SKM-1 (cell line): ENCODE results near the gene VSIR.

Source experiments
- DNase-seq: peaks from one replicate; lab custom pipeline; 2025; ENCODE audit not compliant: unreplicated experiment; lab: John Stamatoyannopoulos, UW

Gene VSIR

DNA sequence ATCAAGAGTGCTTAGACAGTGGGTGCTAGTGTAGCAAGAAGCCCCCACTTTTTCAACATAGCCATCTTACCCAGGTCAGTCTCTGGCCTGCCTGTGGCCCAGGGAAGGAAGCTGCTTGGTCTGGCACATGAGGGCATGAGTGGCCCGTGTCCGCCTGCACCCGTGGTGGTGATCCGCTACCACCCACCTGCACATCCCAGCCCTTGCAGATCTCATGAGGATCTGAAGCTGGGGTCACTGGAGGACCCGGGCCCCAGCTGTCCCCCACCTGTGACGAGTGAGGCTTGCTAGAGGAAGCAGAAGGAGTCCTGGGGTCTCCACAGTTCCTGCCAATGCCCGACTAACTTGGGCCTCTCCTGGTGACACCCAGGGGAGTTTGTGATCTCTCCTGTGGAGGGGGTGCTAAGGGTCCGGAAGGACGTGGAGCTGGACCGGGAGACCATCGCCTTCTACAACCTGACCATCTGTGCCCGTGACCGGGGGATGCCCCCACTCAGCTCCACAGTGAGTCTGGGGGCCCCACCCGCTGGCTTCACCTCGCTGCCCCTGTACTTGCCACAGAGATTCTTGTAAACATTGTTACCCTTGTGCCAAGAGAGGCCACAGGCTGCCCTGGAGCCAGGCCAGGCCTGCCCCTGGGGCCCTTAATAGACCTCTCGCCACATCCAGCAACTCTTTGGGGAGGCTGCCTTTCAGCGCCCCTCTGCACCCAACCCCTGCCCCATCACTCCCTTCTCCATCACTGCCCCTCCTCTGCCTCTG, 10.8 kb upstream of the VSIR start:
- DNase-seq: no peak

DNA sequence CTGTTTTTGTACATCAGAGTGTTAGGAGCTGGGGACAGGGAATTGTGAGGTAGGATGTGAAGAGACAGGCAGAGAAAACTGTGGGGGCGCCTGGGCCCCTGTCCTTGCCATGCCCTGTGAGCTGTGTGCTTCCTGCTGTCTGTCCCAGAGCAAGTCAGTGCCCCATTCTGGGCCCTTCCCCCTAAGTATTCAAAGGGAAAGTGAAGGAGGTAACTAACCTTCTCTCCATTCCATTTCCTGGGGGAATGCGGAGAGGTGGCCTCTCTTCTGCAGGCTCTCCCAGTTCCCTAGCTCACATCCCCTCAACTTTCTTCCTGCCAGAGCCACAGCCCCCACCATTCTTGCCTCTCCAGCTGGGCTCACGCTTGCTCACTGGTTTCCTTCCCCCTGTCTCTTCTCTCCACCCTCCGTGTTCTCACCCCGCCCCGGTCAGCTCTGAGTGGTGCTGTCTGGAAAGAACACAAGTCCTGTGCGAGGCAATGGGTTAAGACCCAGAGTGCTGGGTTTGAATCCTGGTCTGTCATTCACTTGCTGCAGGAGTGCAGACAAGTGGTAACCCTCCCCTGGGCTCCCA, 9.7 kb upstream of the VSIR start:
- no peak for DNase-seq

DNA sequence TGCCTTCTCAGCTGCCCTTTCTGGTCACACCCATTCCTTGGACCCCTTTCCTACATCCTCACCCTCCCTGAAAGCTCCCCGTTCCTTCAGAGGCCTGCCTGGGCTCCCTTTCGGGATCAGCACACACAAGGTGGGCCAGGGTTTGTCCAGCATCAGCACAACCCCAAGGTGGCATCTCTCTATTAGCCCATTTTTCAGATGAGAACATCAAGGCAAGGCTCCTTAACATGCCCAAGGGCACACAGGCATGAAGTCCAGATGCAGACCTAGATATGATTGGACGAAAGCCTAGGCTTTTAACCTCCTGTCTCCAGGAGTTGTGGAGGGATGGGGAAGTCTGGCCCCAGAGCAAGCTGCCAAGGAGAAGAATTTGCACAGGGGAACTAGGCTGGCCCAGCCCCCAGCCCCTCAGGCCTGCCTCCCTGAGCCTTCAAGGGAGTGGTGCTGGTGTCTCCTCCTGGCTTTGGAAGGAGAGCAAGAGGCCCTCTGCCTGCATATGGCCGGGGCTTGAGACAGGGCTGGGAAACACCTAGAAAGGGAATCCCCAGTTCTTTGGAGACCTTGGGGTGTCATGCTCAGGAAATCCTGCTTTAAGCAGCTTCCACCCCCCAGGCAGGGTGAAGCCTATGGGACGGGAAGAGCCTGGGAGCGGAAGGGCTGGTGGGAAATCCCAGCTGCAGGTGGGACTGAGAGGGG, 9.0 kb upstream of the VSIR start:
- no peak for DNase-seq

DNA sequence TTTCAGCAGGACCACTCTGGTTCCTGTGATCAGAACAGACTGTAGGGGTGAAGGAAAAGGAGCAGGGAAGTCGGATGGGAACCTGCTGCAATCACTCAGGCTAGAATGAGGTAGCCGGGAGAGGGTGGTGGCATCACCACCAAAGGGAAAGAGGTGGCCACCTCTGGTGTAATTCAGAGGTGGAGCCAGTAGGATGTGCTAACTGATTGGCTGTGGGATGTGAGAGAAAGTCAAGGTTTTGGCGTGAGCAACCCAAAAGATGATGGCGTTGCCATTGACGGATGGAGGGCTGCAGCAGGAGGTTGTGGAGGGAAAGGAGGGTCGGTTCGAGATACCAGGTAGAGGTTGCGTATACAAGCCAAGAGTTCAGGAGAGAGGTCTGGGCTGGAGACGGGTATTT, 7.4 kb upstream of the VSIR start:
- DNase-seq: no peak

DNA sequence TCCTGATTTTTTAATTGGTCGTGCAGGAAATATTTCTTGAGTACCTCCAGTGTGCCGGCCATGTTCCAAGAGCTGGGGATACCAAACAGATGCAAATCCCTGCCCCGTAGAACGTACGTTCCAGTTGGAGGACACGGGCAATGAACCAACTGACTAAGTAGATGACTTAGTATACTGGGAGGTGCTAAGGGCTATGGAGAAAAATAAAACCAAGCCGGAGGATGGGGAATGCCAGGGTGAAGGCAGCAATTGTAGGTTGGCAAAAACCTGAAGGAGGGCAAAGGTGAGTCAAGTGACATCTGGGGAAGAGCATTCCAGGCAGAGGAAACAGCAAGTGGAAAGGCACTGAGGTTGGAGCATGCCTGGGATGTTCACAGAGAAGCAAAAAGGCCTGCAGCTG, 6.8 kb upstream of the VSIR start:
- DNase-seq: no peak

DNA sequence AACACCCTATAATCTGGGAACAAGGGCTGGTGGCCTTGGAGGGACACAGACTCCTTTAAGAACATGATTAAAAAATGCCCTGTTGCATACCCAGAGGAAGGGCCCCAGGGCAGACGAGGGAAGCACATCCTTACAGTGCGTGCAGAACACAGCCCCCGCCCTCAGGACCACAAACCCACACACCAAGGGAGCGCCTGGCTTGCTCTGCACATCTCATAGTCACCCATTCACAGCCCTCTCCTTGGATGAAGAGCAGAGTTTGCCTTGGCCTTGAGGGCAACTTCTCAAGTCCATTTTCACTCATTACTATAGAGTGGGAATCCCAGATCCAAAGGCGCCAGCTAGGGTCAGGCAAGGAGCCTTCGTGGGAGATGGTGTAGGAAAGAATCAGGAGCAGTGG, 6.3 kb upstream of the VSIR start:
- no peak for DNase-seq

DNA sequence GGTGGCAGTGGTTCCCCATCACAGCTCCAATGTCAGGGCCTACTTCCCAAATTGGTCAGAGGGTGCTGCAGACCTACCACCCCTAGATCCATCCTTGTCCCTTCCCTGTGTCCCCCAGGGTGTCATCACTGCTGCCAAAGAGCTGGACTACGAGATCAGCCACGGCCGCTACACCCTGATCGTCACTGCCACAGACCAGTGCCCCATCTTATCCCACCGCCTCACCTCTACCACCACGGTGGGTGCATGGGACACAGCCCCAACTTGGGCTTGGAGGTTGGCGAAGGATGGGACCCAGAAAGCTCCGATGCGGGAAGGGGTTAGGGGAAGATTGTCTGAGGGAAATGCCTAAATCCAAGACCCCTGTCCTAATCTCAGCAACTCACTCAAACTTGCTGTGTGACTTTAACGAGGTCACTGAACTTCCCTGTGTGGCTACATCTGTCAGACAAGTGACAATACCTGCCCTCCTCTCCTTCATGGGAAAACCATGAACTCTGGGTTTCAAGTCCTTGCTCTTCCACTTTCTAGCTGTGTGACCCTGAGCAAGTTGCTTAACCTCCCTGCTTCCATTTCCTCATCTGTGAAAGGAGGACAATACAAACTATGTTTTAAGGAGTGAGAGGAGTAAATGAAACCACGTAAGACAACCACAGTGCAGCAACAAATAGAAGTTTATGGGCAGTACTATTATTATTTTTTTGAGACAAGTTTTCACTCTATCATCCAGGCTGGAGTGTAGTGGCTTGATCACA, 4.9 kb upstream of the VSIR start:
- no peak for DNase-seq

DNA sequence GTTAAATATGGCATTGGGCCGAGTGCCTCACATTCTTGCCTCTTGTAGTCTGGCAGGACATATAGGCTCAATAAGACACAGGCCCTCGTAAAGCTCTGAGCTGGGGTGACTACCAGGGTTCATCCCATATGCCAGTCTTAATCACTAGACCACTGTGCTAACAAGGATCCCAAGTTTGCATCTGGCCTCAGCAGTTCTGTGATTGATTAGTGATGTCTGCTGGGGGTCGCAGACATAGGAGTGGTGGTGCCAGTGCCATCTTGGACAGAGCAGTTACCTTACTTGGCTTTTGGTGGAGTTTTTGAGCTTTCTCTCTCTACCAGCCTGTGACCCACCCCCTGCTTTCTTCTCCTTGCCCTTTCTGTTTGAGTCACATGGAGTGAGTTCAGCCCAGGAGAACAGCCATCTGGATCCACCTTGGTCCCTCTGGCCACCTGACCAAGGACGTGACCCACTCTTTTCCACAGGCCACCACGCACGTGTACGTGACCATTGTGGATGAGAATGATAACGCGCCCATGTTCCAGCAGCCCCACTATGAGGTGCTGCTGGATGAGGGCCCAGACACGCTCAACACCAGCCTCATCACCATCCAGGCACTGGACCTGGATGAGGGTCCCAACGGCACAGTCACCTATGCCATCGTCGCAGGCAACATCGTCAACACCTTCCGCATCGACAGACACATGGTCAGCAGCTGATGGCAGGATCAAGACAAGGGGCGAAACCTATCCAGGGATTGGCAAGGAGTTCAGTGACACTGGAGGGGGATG, 4.1 kb upstream of the VSIR start:
- DNase-seq: no peak

DNA sequence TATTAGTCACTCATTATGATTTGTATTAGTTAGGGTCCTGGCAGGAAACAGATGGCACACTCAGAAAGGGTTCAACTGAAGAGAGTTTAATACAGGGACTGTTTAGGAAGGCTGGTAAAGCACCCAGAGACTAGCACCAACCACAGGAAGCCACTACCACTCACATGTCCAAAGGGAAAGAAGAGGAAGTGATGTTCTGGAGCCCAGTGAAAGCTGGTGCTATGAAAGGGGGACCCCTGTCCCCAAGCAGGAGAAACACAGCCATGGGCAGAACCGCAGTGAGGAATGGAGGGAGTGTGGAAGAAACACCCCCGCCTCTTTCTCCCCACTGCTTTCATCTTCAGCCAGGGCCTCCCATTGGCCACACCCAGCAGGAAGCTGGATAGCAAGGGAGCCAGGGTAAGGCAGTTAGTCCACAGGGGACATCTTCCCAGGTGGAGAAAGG, 3.2 kb upstream of the VSIR start:
- peak; percentile 66 for DNase-seq

DNA sequence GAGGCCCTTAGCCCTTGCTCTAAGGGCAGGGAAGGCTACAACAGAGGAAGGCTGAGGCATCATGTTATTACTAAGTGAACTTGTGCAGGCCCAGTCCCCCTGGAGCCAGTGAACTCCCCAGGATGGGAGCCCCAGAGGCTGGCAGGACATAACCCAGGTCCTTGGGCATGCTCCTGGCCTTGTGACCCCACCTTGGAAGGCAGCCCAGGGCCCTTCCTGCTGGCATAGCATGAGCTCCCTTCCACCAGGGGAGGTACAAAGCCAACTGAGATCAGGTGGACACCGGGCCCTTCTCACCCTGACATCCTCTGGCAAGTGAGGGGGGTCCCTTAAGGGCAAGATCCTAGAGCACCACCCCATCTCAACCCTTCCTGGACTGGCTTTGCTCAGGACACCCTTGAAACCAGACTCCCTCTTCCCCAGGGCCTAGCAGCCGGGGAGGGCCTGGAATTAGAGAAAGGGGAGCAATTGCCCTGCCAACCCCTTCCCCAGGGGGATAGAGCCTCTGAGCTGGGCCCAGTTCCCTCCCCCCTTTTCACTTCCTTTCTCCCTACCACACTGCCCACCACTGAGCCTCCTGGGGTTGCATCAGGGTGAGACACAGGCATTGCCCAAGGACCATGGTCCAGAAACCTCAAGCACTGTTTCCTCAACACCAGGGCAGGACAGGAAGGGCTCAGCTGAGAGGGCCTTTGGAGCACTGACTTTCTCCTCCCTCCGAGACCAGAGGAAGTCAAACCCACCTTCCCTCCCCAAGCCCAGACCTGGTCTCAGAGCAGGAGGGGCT, 1.8 kb upstream of the VSIR start:
- peak; percentile 95 for DNase-seq

DNA sequence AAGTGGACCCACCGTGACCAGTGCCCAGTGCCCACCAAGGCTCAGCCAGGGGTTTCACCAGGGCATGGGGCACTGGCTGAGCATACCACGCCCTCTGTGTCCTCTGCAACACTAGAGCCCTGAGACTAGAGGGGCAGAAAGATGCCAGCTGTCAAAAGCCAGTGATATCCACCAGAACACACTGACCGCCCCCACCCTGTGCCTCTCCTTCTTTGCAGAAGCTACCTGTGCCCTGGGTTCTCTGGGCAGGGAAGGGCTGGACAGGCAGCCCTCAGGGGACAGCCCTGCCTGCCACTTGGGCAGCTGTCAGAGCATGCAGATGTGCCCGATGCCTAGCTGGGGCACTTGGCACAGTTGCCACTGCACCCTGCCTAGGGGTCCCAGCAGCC, 494 bp downstream of the VSIR start:
- no peak for DNase-seq

DNA sequence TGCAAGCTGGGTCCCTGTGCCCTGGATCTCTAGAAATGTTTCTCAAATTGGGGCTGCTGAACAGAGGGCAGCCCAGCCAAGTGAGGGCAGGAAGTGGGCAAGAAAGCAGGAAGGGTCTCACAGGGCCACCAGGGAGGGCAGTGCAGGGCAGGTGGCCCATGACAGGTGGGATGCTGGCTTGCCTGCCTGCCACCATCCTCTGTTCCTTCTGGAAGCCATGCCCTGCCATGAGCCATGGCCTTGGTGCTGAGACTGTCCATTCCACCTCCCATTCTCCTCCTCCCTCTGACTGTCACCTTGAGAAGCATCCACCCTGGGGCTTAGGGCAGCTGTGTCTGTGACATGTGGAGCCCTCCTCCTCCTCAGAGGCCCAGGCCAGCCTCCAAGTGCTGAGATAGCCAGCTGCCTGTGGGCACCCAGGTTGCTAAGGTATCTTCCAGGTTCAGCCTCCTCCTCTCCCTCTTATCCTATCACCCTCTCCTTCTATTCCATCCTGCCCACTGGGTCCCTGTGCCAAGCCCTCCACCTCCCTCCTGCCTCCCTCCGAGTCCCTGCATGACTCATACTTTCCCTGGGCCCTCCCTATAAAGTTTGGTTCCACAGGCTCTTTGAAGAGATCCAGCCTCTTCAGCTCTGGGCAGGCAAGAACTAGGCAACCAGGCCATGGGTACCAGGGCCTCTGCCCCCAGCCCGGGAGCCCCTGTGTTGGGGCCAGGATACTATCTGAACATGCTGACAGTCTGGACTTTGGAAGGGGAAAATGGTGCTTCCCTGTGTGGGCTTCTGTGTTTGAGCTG, 1.3 kb downstream of the VSIR start:
- no peak for DNase-seq

DNA sequence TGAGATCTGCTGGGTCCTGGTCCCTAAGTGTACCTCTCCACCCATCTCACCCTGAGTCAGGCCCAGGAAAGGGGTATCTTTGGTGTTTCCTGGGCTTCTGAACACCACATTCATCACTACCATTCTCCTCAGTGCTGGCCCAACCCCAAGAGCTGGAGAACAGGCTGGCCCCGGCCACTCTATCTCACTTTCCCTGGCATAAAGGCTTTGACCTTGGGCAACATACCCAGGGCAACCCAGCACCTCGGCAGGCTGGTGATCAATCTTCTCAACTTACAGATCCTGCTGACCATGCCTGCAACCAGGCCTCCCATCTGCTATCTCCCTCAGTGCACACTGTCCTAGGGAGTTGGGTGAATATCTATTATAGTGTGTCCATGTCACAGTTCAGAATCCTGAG, 2.1 kb downstream of the VSIR start:
- DNase-seq: no peak

DNA sequence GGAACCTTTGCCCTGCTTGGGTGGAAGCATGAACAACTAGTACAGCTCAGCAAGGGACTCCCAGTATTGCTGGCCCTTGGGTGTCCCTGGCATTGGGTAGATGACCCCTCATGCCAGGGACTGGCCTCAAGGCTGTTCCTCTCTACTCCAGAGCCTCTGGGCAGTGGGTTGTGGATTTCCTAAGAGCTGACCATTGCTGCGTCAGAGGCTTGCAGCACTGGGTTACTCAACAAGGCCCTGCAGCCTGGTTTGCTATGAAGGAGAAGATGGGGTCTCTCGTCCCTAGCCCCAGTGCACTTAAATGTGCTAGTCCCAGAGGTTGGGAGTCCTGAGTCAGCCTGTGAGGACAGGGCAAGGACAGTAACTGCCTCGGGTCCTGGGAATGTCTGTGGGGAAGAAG, 2.5 kb downstream of the VSIR start:
- DNase-seq: no peak

DNA sequence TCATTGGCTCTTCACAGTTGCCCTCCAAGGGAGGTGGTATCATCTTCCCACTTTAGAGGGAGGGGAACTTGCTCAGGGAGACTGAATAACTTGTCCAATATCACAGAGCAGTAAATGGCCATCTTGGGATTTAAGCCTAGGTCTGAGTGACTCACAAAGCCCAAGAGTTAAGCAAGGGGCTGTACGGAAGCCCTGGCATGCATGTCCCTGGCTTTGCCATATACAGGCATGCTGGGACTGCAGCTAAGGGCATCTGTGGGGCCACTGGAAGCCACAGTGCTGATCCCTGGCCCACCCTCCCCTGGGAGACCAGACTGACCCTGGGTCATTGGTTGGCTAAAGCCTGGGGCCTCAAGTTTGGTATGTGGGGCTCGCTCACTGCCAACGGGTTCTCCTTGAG, 3.1 kb downstream of the VSIR start:
- DNase-seq: no peak

DNA sequence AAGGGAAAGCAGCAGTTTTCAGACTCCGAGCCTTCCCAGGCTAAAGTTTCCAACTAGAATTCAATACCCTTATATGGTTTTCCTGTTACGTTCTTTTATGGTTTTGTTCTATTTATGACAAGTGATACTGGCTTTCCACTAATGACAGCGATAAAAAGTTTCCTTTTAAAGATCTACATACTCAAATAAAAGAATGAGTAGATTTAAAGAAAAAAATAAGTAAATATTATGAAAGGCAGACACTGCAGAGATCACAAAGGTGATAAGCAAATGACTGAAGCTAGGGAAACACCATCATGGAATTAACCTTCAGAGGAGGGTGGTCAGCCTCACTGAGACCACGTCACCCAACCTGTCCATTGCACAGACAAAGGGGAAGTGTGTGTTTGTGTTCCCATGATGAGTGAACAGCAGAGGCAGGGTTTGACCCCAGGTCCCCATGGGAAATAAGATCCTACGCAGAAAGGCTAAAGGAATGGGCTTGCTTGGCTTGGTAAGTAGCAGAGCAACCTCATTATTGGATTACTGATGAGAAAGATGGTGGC, 4.0 kb downstream of the VSIR start:
- DNase-seq: no peak

DNA sequence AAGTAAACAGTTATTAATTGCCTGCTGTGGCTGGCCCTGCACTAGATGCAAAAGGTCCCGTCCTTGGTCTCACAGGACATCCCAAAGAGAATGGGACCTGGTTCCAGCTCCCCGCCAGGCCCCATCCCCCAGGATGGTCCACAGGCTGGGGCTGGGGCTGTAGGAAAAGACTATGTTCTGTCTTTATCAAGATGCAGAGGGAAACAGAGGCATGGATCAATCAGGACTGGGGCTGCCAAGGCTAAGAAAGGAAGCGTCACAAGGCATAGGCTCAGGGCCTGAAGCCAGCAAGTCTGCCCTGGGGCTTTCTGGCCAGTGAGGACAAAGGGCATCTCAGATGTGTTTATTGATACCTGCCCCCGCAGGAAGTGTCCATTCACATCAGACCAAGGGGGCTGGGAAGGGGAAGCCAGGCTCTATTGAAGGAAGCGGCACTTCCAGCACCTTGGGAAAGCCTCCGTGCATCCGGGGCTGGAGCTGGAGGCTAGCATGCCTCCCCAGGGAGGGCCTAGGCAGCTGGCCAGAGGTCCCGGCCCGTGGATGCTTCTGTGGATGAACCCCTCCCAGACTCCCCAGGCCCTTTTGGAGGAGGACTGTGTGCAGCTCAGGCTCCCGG, 5.8 kb downstream of the VSIR start:
- no peak for DNase-seq

DNA sequence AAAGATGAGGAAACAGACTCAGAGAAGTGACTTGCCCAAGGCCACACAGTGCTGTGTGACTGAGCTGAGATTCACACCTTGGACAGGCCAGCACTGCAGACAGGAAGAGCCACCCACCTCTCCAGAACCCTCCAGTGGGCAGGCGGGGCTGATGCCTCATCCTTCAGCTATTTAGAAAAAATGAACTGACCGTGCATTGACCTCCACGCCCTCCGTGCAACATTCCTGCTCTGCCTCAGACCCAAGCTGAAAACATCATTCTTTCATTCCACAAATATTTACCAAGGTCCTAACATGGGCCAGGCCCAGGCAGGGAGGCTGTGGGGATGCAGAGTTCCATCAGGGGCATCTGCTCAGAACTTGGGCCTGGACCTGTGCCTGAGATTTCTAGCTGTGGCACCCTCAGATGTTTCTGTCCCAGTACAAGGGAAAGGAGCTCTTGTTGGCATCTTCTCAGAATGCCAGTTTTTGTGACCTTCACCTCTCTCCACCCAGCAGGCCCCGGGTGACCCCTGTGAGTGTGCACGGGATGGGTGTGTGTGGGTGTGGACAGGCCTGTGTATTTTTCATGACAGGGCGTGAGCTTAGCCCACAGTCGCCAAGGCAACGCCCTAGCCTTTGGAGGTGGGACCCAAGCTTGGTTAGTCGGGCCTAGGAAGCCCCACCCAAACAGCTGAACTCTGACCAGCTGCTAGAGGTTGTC, 6.5 kb downstream of the VSIR start:
- DNase-seq: no peak
